ENCODE data around the gene CAP1.

Gene CAP1

GRCh38 chr1:40092241-40092640 lies 51.7 kb downstream of the CAP1 start:
- Histone ChIP-seq H3K4me1 (peaks cover 0 to 10% (median 7%) of the 10 kb centered on the region in 4 donors), H3K4me3 (no peak overlapping the region), H3K27me3 (no peaks in the 10 kb centered on the region), H3K27ac (no peak overlapping the region), H3K9me3 (no peaks in the 10 kb centered on the region), H3K36me3 (peaks cover 45 to 59% (median 47%) of the 10 kb centered on the region in 3 donors)
- intact Hi-C loops (cut with DNase I; ENCODE audit: low total_unique reads), result no loop called here
- no peak for TF ChIP-seq CTCF (IDR thresholded peaks at IDR 0.05)
- no peak for DNase-seq

- DNase-seq, result no peak
- Histone ChIP-seq H3K9me3 (no peaks in the 10 kb centered on the region), H3K36me3 (peaks cover 40 to 52% (median 41%) of the 10 kb centered on the region in 3 donors), H3K4me1 (peaks cover 0 to 15% (median 9%) of the 10 kb centered on the region in 4 donors), H3K27ac (no peak overlapping the region), H3K4me3 (no peak overlapping the region), H3K27me3 (no peaks in the 10 kb centered on the region)
- TF ChIP-seq CTCF (IDR thresholded peaks at IDR 0.05), result no peak
- intact Hi-C loops (cut with DNase I; ENCODE audit: low total_unique reads), result no loop called here
Observed at GRCh38 chr1:40092706-40093639, 52.4 kb downstream of the CAP1 start.

- DNase-seq, result no peak
- no peaks in the 10 kb centered on the region for H3K27me3 ChIP-seq
- intact Hi-C loops (cut with DNase I; ENCODE audit: low total_unique reads), result no loop called here
Observed at GRCh38 chr1:40094466-40095110, 54.1 kb downstream of the CAP1 start.

GRCh38 chr1:40095806-40096205 lies 55.3 kb downstream of the CAP1 start:
- no peaks in the 10 kb centered on the region for H3K9me3 ChIP-seq
- no peak overlapping the region for H3K4me3 ChIP-seq
- H3K4me1 ChIP-seq, result peaks cover 0 to 15% (median 9%) of the 10 kb centered on the region in 4 donors
- no peak overlapping the region for H3K27ac ChIP-seq
- DNase-seq, result no peak
- H3K36me3 ChIP-seq, result peaks cover 13 to 23% (median 15%) of the 10 kb centered on the region in 3 donors
- intact Hi-C loops (cut with DNase I; ENCODE audit: low total_unique reads), result no loop called here
- TF ChIP-seq CTCF (IDR thresholded peaks at IDR 0.05), result no peak
- no peaks in the 10 kb centered on the region for H3K27me3 ChIP-seq

More at GRCh38 chr1:40094466-40095110, 54.1 kb downstream of the CAP1 start:
- Histone ChIP-seq H3K4me3 (no peak overlapping the region), H3K27ac (no peak overlapping the region), H3K36me3 (peaks cover 25 to 36% (median 27%) of the 10 kb centered on the region in 3 donors), H3K9me3 (no peaks in the 10 kb centered on the region), H3K4me1 (peaks cover 0 to 15% (median 9%) of the 10 kb centered on the region in 4 donors)
- no peak for TF ChIP-seq CTCF (IDR thresholded peaks at IDR 0.05)

- Histone ChIP-seq H3K4me3 (peak overlapping the region; percentile 63 to 70), H3K36me3 (peaks cover 6 to 15% (median 7%) of the 10 kb centered on the region in 3 donors), H3K27me3 (no peaks in the 10 kb centered on the region), H3K9me3 (no peaks in the 10 kb centered on the region), H3K27ac (peak overlapping the region; percentile 63 to 71), H3K4me1 (peaks cover 0 to 15% (median 9%) of the 10 kb centered on the region in 4 donors)
- intact Hi-C loops (cut with DNase I; ENCODE audit: low total_unique reads), result no loop called here
- no peak for TF ChIP-seq CTCF (IDR thresholded peaks at IDR 0.05)
- no peak for DNase-seq
Observed at GRCh38 chr1:40096646-40096976, 56.1 kb downstream of the CAP1 start.

Measured in tibial artery (tissue), 4 donors.